Muscle of leg (tissue), 11 donors: Measurements from ENCODE around the gene SAMD4A. TPM values are rescaled to one million over a fixed set of nuclear protein-coding genes. Genes with fewer than 3 reads are reported as not detected.

Experiments used
- DNase-seq: peaks from one replicate; pipeline ENCODE4 v3.0.0; 2013
- H3K27ac ChIP-seq: one replicate; pipeline ENCODE4 v1.5.1; 2013; ENCODE audit warnings: mild to moderate bottlenecking, low read length, control low read depth
- H3K27me3 ChIP-seq: one replicate; pipeline ENCODE4 v1.6.1; 2013; ENCODE audit warnings: low read length; ENCODE audit not compliant: control insufficient read depth, insufficient read depth
- H3K36me3 ChIP-seq: one replicate; pipeline ENCODE4 v1.6.1; 2013; ENCODE audit warnings: low read length; ENCODE audit not compliant: control insufficient read depth, insufficient read depth
- H3K4me1 ChIP-seq: one replicate; pipeline ENCODE4 v1.6.1; 2013; ENCODE audit warnings: low read length; ENCODE audit not compliant: control insufficient read depth, insufficient read depth
- H3K4me3 ChIP-seq: one replicate; pipeline ENCODE4 v1.5.1; 2013; ENCODE audit warnings: low read length, control low read depth
- H3K9me3 ChIP-seq: replicated peaks from 2 replicates; pipeline ENCODE4 v1.6.1; 2013; ENCODE audit warnings: low read depth, low read length; ENCODE audit not compliant: control insufficient read depth
- WGBS: methylation state at CpG from one replicate; pipeline ENCODE4 v1.1.5; 2013; ENCODE audit warnings: missing lambda C conversion rate; ENCODE audit not compliant: insufficient coverage; 5-methylcytosine and 5-hydroxymethylcytosine counted together
- polyA plus RNA-seq, 8 donors: library from polyadenylated mRNA; unstranded; fragments of 120-200 nt; gene quantifications; one replicate each; pipeline versions ENCODE4 v1.2.1 to v1.2.3, GENCODE V29; 2013; ENCODE audit warnings: inconsistent platforms in 1 of 8, low replicate concordance in 1 of 8; ENCODE audit not compliant: insufficient read length in 8 of 8, insufficient read depth in 1 of 8
- total RNA-seq: library from RNA; stranded (reverse); fragments of 120-200 nt; gene quantifications from one replicate; pipeline ENCODE4 v1.2.4, GENCODE V29; 2013

The SAMD4A gene
- total and polyA plus RNA-seq, 9 donors: 39.5 to 74.1 (median 52.8) TPM

GRCh38 chr14:54667026-54667744, 100.3 kb downstream of the SAMD4A start:
- no peaks in the 10 kb centered on the region for H3K27me3 ChIP-seq
- no peaks in the 10 kb centered on the region for H3K9me3 ChIP-seq
- DNase-seq: no peak
- 100% methylated on average over 2 of the region's 4 CpGs for WGBS
- H3K27ac ChIP-seq: peak overlapping the region; percentile 88
- H3K4me1 ChIP-seq: peaks cover 59% of the 10 kb centered on the region
- H3K4me3 ChIP-seq: no peak overlapping the region
- peaks cover 3% of the 10 kb centered on the region for H3K36me3 ChIP-seq

- H3K27me3 ChIP-seq: no peaks in the 10 kb centered on the region
- H3K4me3 ChIP-seq: no peak overlapping the region
- no peaks in the 10 kb centered on the region for H3K9me3 ChIP-seq
- peaks cover 60% of the 10 kb centered on the region for H3K4me1 ChIP-seq
- H3K27ac ChIP-seq: peak overlapping the region; percentile 88
- DNase-seq: peak; percentile 85
- 91% methylated on average over 6 of the region's 8 CpGs for WGBS
- H3K36me3 ChIP-seq: peaks cover 1% of the 10 kb centered on the region
Measured at GRCh38 chr14:54667764-54668163, 100.8 kb downstream of the SAMD4A start.

GRCh38 chr14:54669721-54670561, 103.0 kb downstream of the SAMD4A start:
- Histone ChIP-seq H3K9me3 (no peaks in the 10 kb centered on the region), H3K4me1 (peaks cover 80% of the 10 kb centered on the region), H3K27me3 (no peaks in the 10 kb centered on the region), H3K27ac (peak overlapping the region; percentile 54), H3K4me3 (no peak overlapping the region), H3K36me3 (no peaks in the 10 kb centered on the region)
- 40% methylated on average over 6 of the region's 20 CpGs for WGBS
- DNase-seq: peak; percentile 75

- no peak for DNase-seq
- no peaks in the 10 kb centered on the region for H3K36me3 ChIP-seq
- no peak overlapping the region for H3K4me3 ChIP-seq
- peaks cover 83% of the 10 kb centered on the region for H3K4me1 ChIP-seq
- 76% methylated on average over 3 of the region's 4 CpGs for WGBS
- no peaks in the 10 kb centered on the region for H3K9me3 ChIP-seq
- peak overlapping the region; percentile 30 for H3K27ac ChIP-seq
- no peaks in the 10 kb centered on the region for H3K27me3 ChIP-seq
Measured at GRCh38 chr14:54671537-54671936, 104.6 kb downstream of the SAMD4A start.

GRCh38 chr14:54672181-54672580, 105.3 kb downstream of the SAMD4A start:
- Histone ChIP-seq H3K4me3 (no peak overlapping the region), H3K27me3 (no peaks in the 10 kb centered on the region), H3K27ac (peak overlapping the region; percentile 83), H3K4me1 (peaks cover 83% of the 10 kb centered on the region), H3K9me3 (no peaks in the 10 kb centered on the region), H3K36me3 (no peaks in the 10 kb centered on the region)
- WGBS: 100% methylated on average over 1 of the region's 7 CpGs
- DNase-seq: no peak

GRCh38 chr14:54672688-54673087, 105.8 kb downstream of the SAMD4A start:
- Histone ChIP-seq H3K27me3 (no peaks in the 10 kb centered on the region), H3K27ac (peak overlapping the region; percentile 83), H3K4me3 (no peak overlapping the region), H3K36me3 (no peaks in the 10 kb centered on the region), H3K9me3 (no peaks in the 10 kb centered on the region), H3K4me1 (peaks cover 80% of the 10 kb centered on the region)
- WGBS: 13% methylated on average over 3 of the region's 5 CpGs
- DNase-seq: no peak

GRCh38 chr14:54673193-54674045, 106.5 kb downstream of the SAMD4A start:
- Histone ChIP-seq H3K27me3 (no peaks in the 10 kb centered on the region), H3K4me1 (peaks cover 73% of the 10 kb centered on the region), H3K4me3 (no peak overlapping the region), H3K27ac (peak overlapping the region; percentile 83), H3K9me3 (no peaks in the 10 kb centered on the region), H3K36me3 (no peaks in the 10 kb centered on the region)
- 19% methylated on average over 6 of the region's 13 CpGs for WGBS
- peak; percentile 76 for DNase-seq

GRCh38 chr14:54674046-54674741, 107.3 kb downstream of the SAMD4A start:
- H3K4me1 ChIP-seq: peaks cover 67% of the 10 kb centered on the region
- H3K36me3 ChIP-seq: no peaks in the 10 kb centered on the region
- H3K9me3 ChIP-seq: no peaks in the 10 kb centered on the region
- no peak overlapping the region for H3K4me3 ChIP-seq
- no peaks in the 10 kb centered on the region for H3K27me3 ChIP-seq
- 7% methylated on average over 2 of the region's 3 CpGs for WGBS
- H3K27ac ChIP-seq: peak overlapping the region; percentile 83
- no peak for DNase-seq

- no CpG with 5 or more reads among the region's 11 CpGs for WGBS
- H3K36me3 ChIP-seq: no peaks in the 10 kb centered on the region
- H3K4me1 ChIP-seq: peaks cover 56% of the 10 kb centered on the region
- no peaks in the 10 kb centered on the region for H3K9me3 ChIP-seq
- H3K27me3 ChIP-seq: no peaks in the 10 kb centered on the region
- no peak overlapping the region for H3K4me3 ChIP-seq
- DNase-seq: peak; percentile 58
- peak overlapping the region; percentile 85 for H3K27ac ChIP-seq
Measured at GRCh38 chr14:54675236-54676128, 108.6 kb downstream of the SAMD4A start.
